H1 (cell line): ENCODE data around the gene PSORS1C2. TPM values are rescaled to one million over a fixed set of nuclear protein-coding genes. Genes with fewer than 3 reads are reported as not detected.

Experiments used
- CTCF ChIA-PET: fragments of 300-600 bp; sonication (Branson Sonifier 250); formaldehyde crosslinking; loops from one replicate; lab custom pipeline; 2021; ENCODE audit not compliant: partially characterized antibody; lab: Charles Lee
- POLR2A ChIA-PET: fragments of 300-600 bp; sonication (Branson Sonifier 250); formaldehyde crosslinking; loops from one replicate; lab custom pipeline; 2021; ENCODE audit warnings: inconsistent platforms; ENCODE audit not compliant: partially characterized antibody; lab: Charles Lee
- DNase-seq, 2 experiments: peaks; one replicate each; pipeline versions ENCODE4 v3.0.0 to v3.0.0-alpha.2; 2010 to 2022; ENCODE audit warnings: low spot score in 2 of 2, low read depth in 1 of 2, mixed read lengths in 1 of 2
- FAIRE-seq: peaks from 2 replicates; lab custom pipeline; 2011; peaks lifted over from hg19 to GRCh38; lab: Jason Lieb, UNC
- H2AFZ ChIP-seq: 2 replicates; pipeline ENCODE4 v1.8.1; 2012; ENCODE audit warnings: low read length, inconsistent platforms
- H2AK5ac ChIP-seq: 2 replicates; pipeline ENCODE4 v1.6.1; 2013; ENCODE audit warnings: low read depth, low read length
- H2BK120ac ChIP-seq: replicated peaks from 2 replicates; pipeline ENCODE3; 2013; ENCODE audit warnings: low read depth, low read length, inconsistent platforms
- H2BK12ac ChIP-seq: 2 replicates; pipeline ENCODE4 v1.6.1; 2013; ENCODE audit warnings: low read depth, low read length
- H2BK15ac ChIP-seq: 2 replicates; pipeline ENCODE4 v1.6.1; 2013; ENCODE audit warnings: low read length
- H2BK20ac ChIP-seq: 2 replicates; pipeline ENCODE4 v1.6.1; 2013; ENCODE audit warnings: low read length
- H2BK5ac ChIP-seq: 2 replicates; pipeline ENCODE4 v1.6.1; 2013; ENCODE audit warnings: low read depth, low read length
- H3K14ac ChIP-seq: 2 replicates; pipeline ENCODE4 v1.6.1; 2013; ENCODE audit warnings: inconsistent platforms; ENCODE audit not compliant: insufficient read length
- H3K18ac ChIP-seq: 2 replicates; pipeline ENCODE4 v1.6.1; 2013; ENCODE audit warnings: low read length; ENCODE audit errors: extremely low read depth
- H3K23ac ChIP-seq: 2 replicates; pipeline ENCODE4 v1.6.1; 2013; ENCODE audit warnings: inconsistent platforms; ENCODE audit not compliant: insufficient read length
- H3K23me2 ChIP-seq: 2 replicates; pipeline ENCODE4 v1.6.1; 2013; ENCODE audit warnings: low read depth, low read length
- H3K27ac ChIP-seq: 2 replicates; pipeline ENCODE4 v1.6.1; 2011; ENCODE audit warnings: low read depth, low read length, inconsistent platforms
- H3K27me3 ChIP-seq, 4 experiments: replicated peaks in 1 of 4; 1 replicate in 1 of 4; 2 replicates in 3 of 4; pipeline versions ENCODE4 v1.6.1 to v1.8.1; 2011 to 2013; ENCODE audit warnings: low read length in 3 of 4, mild to moderate bottlenecking in 3 of 4, inconsistent platforms in 2 of 4, mixed read lengths in 2 of 4, moderate library complexity in 1 of 4; ENCODE audit not compliant: control insufficient read depth in 3 of 4, insufficient read depth in 3 of 4; ENCODE audit errors: extremely low read depth in 1 of 4
- H3K36me3 ChIP-seq, 4 experiments: 2 replicates each; pipeline versions ENCODE4 v1.6.1 to v1.8.1; 2011 to 2013; ENCODE audit warnings: mild to moderate bottlenecking in 4 of 4, low read length in 3 of 4, moderate library complexity in 2 of 4, control low read depth in 1 of 4, inconsistent platforms in 1 of 4; ENCODE audit not compliant: insufficient read depth in 4 of 4, control insufficient read depth in 2 of 4
- H3K4ac ChIP-seq: replicated peaks from 2 replicates; pipeline ENCODE3; 2013; ENCODE audit warnings: low read length, low read depth, mixed read lengths, inconsistent platforms; ENCODE audit not compliant: insufficient read length
- H3K4me1 ChIP-seq, 4 experiments: replicated peaks in 1 of 4; 1 replicate in 1 of 4; 2 replicates in 3 of 4; pipeline versions ENCODE4 v1.6.1 to v1.8.1; 2011 to 2013; ENCODE audit warnings: low read length in 3 of 4, inconsistent platforms in 2 of 4, mixed read lengths in 1 of 4; ENCODE audit not compliant: insufficient read depth in 4 of 4, control insufficient read depth in 3 of 4
- H3K4me2 ChIP-seq, 2 experiments: 2 replicates each; pipeline versions ENCODE4 v1.6.1 to v1.8.1; 2011 to 2013; ENCODE audit warnings: low read depth in 2 of 2, low read length in 2 of 2, control low read depth in 1 of 2, inconsistent platforms in 1 of 2, mild to moderate bottlenecking in 1 of 2; ENCODE audit not compliant: insufficient read depth in 1 of 2
- H3K4me3 ChIP-seq, 4 experiments: fragments of 200-600, 300-600 bp in 1 of 4; sonication (generic), shearing (Covaris generic), sonication (Bioruptor Twin) in 1 of 4; 2 replicates each; pipeline versions ENCODE4 v1.5.1 to v1.8.1; 2011 to 2016; ENCODE audit warnings: low read length in 4 of 4, low read depth in 3 of 4, control low read depth in 2 of 4, inconsistent platforms in 2 of 4, mild to moderate bottlenecking in 2 of 4, mixed read lengths in 1 of 4, moderate library complexity in 1 of 4; ENCODE audit not compliant: insufficient read depth in 2 of 4; ENCODE audit errors: extremely low read depth in 1 of 4
- H3K56ac ChIP-seq: replicated peaks from 2 replicates; pipeline ENCODE3; 2013; ENCODE audit warnings: low read depth, mild to moderate bottlenecking, mixed read lengths, low read length, inconsistent platforms; ENCODE audit not compliant: insufficient read length
- H3K79me1 ChIP-seq: 2 replicates; pipeline ENCODE4 v1.6.1; 2013; ENCODE audit warnings: low read depth, low read length, control low read depth
- H3K79me2 ChIP-seq, 2 experiments: 2 replicates each; pipeline versions ENCODE4 v1.6.1 to v1.8.1; 2012 to 2013; ENCODE audit warnings: low read length in 2 of 2, mild to moderate bottlenecking in 2 of 2, inconsistent platforms in 1 of 2; ENCODE audit not compliant: insufficient read depth in 2 of 2, control insufficient read depth in 1 of 2
- H3K9ac ChIP-seq, 4 experiments: replicated peaks in 1 of 4; 1 replicate in 1 of 4; 2 replicates in 3 of 4; pipeline versions ENCODE4 v1.6.1 to v1.8.1; 2011 to 2013; ENCODE audit warnings: low read depth in 3 of 4, low read length in 3 of 4, control low read depth in 2 of 4, mild to moderate bottlenecking in 2 of 4, moderate library complexity in 2 of 4, inconsistent platforms in 1 of 4; ENCODE audit errors: extremely low read depth in 1 of 4
- H3K9me3 ChIP-seq, 2 experiments: 2 replicates each; pipeline versions ENCODE4 v1.6.1 to v1.8.1; 2012 to 2013; ENCODE audit warnings: mild to moderate bottlenecking in 2 of 2, moderate library complexity in 2 of 2, control low read depth in 1 of 2, inconsistent platforms in 1 of 2, low read depth in 1 of 2, low read length in 1 of 2, mixed read lengths in 1 of 2; ENCODE audit not compliant: insufficient read depth in 2 of 2
- H4K20me1 ChIP-seq, 2 experiments: replicated peaks in 1 of 2; 2 replicates each; pipeline versions ENCODE3 to v1.8.1; 2011 to 2013; ENCODE audit warnings: inconsistent platforms in 2 of 2, low read length in 2 of 2, mild to moderate bottlenecking in 1 of 2; ENCODE audit not compliant: insufficient read depth in 2 of 2, control insufficient read depth in 1 of 2
- H4K5ac ChIP-seq: 2 replicates; pipeline ENCODE4 v1.6.1; 2013; ENCODE audit warnings: low read length, low read depth, mixed read lengths, inconsistent platforms; ENCODE audit not compliant: insufficient read length
- H4K8ac ChIP-seq: 2 replicates; pipeline ENCODE4 v1.8.0; 2013; ENCODE audit warnings: mild to moderate bottlenecking, moderate library complexity, low read length, inconsistent platforms; ENCODE audit not compliant: insufficient read depth; ENCODE audit errors: extremely low read depth
- H4K91ac ChIP-seq: replicated peaks from 2 replicates; pipeline ENCODE3; 2013; ENCODE audit warnings: low read length, mixed read lengths, inconsistent platforms; ENCODE audit not compliant: insufficient read length
- KDM1A ChIP-seq: fragments of 200-600, 300-600 bp; sonication (generic); IDR thresholded peaks from 2 replicates; pipeline ENCODE4 v1.7.1; 2016; ENCODE audit warnings: mild to moderate bottlenecking, low read length, borderline replicate concordance
- RNF2 ChIP-seq: fragments of 200-900, 300-1000 bp; sonication (generic); IDR thresholded peaks from 2 replicates; pipeline ENCODE4 v1.7.1; 2016; ENCODE audit warnings: borderline replicate concordance, low read depth, mild to moderate bottlenecking, antibody characterized with exemption, low read length; ENCODE audit not compliant: poor library complexity, severe bottlenecking; ENCODE audit errors: missing control alignments
- WGBS, 2 experiments: shearing (Covaris generic) in 1 of 2; methylation state at CpG; one replicate each; pipeline versions ENCODE4 v1.1.6 to v1.1.7; 2013 to 2015; ENCODE audit warnings: low lambda C conversion rate in 2 of 2, mixed read lengths in 2 of 2, inconsistent platforms in 1 of 2, low coverage in 1 of 2, missing lambda C conversion rate in 1 of 2; ENCODE audit not compliant: insufficient replicate concordance in 2 of 2, insufficient coverage in 1 of 2, insufficient read length in 1 of 2; ENCODE audit errors: extremely low coverage in 1 of 2, missing lambda C conversion rate in 1 of 2; 5-methylcytosine and 5-hydroxymethylcytosine counted together
- polyA plus RNA-seq, 7 experiments: library from polyadenylated mRNA; depleted of rRNA in 3 of 7; stranded (reverse) in 5 of 7; unstranded in 2 of 7; fragments of >200 nt in 5 of 7; fragments of 200-250 nt in 2 of 7; gene quantifications; 1 replicate in 5 of 7; 2 replicates in 1 of 7; 4 replicates in 1 of 7; pipeline versions ENCODE4 v1.2.1 to v1.2.3, GENCODE V29; 2011 to 2013; ENCODE audit warnings: missing spikeins in 2 of 7, mixed read lengths in 2 of 7
- total RNA-seq: library from RNA; stranded (reverse); fragmentation: NEBNext Ultra II Directional; extraction: Animal tissue kit (Norgen Biotek cat#: 25700); gene quantifications from 2 replicates; pipeline ENCODE4 v1.2.1, GENCODE V29; 2021

Gene PSORS1C2
- total and polyA plus RNA-seq, 2 of the 8 experiments (the other 6 are each of a cell fraction or from before 2014, with no cell fraction given) = 0.11 TPM; not detected in 1

DNA sequence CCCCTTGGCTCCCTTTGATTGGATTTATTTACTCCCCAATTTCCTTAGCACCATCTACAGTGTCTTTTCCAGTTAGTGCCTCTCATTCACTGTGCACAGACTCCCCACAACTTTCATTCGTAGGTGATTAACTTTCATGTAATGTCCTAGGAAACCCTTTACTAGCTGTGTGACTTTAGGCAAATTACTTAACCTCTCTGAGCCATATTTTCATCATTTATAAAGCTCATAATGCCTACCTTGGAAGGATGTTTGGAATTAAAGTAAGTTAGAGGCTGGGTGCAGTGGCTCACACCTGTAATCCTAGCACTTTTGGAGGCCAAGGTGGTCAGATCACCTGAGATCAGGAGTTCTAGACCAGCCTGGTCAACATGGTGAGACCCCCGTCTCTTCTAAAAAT is 46.6 kb downstream of the PSORS1C2 start:
- TF ChIP-seq RNF2 (no peak), KDM1A (peak; percentile 56; the same call in 1 of the 2 replicates)

More for the DNA sequence above, 46.6 kb downstream of the PSORS1C2 start:
- H3K27ac ChIP-seq = no peak overlapping the region
- DNase-seq (no peak), FAIRE-seq (no peak)
- peak overlapping the region; percentile 6 for H3K56ac ChIP-seq
- H3K79me2 ChIP-seq = no peaks in the 10 kb centered on the region
- H2BK12ac ChIP-seq = no peak overlapping the region
- no peak overlapping the region for H2BK20ac ChIP-seq
- no peak overlapping the region for H4K91ac ChIP-seq
- no peak overlapping the region for H3K4me2 ChIP-seq
- no peaks in the 10 kb centered on the region for H3K36me3 ChIP-seq
- no peak overlapping the region for H2BK15ac ChIP-seq
- ChIA-PET CTCF (interaction anchor here (0.7 to 3.4 kb wide), 13 partner anchors 8 to 307 kb away, joined by 3 to 16 read pairs (median 5); partner anchors contain the start of gene VARS2), POLR2A (interaction anchor here (1.4 kb wide), 1 partner anchor 18 kb away, joined by 3 read pairs; no protein-coding TSS in a partner anchor)
- no peak overlapping the region for H2AK5ac ChIP-seq
- no peaks in the 10 kb centered on the region for H3K79me1 ChIP-seq
- H3K4me3 ChIP-seq = no peak overlapping the region
- no peak overlapping the region for H2BK5ac ChIP-seq
- no peak overlapping the region for H3K23ac ChIP-seq
- H3K9me3 ChIP-seq = no peaks in the 10 kb centered on the region
- no peak overlapping the region for H4K8ac ChIP-seq
- 96% methylated on average over 2 of the region's 2 CpGs; no CpG with 5 or more reads in 1 of the 2 experiments for WGBS, 2 experiments
- no peak overlapping the region for H3K9ac ChIP-seq
- H3K18ac ChIP-seq = no peak overlapping the region
- H3K4ac ChIP-seq = no peak overlapping the region
- no peaks in the 10 kb centered on the region for H3K27me3 ChIP-seq
- no peak overlapping the region for H2BK120ac ChIP-seq
- no peak overlapping the region for H3K14ac ChIP-seq
- H4K5ac ChIP-seq = no peak overlapping the region
- no peak overlapping the region for H2AFZ ChIP-seq
- H3K4me1 ChIP-seq = peaks cover 0 to 3% (median 0%) of the 10 kb centered on the region in 4 experiments; a peak in 3 of 7 replicates
- no peaks in the 10 kb centered on the region for H4K20me1 ChIP-seq
- H3K23me2 ChIP-seq = no peaks in the 10 kb centered on the region
